DMS53 treated with DMSO at 0.1 percent for 48 hours (cell line): ENCODE measurements around the gene SMAD7.

Experiments used
- DNase-seq: peaks from one replicate; lab custom pipeline; 2025; ENCODE audit not compliant: unreplicated experiment; lab: John Stamatoyannopoulos, UW

SMAD7 gene

GRCh38 chr18:48946329-48946835, 4.4 kb downstream of the SMAD7 start:
- DNase-seq: peak; percentile 92

DNA sequence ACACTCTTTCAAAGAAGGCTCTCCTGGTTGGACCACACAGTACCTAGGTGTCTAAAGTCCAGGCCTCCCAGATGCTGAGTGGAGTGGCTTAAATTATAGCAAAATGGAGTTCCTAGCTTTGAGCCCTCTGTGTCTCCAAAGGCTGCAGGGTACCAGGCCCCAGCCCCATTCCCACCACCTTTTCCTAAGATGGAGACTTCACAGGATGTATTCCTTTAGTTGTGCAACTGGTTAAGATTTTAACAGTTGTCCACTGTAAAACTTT, 4.9 kb downstream of the SMAD7 start:
- no peak for DNase-seq

- DNase-seq: no peak
Measured at GRCh38 chr18:48944634-48945033, 6.1 kb downstream of the SMAD7 start.

- no peak for DNase-seq
Measured at GRCh38 chr18:48943736-48944527, 6.8 kb downstream of the SMAD7 start.

GRCh38 chr18:48943333-48943732, 7.4 kb downstream of the SMAD7 start:
- DNase-seq: no peak

GRCh38 chr18:48942554-48943261, 8.1 kb downstream of the SMAD7 start:
- DNase-seq: peak; percentile 90

GRCh38 chr18:48942086-48942485, 8.7 kb downstream of the SMAD7 start:
- DNase-seq: no peak

DNA sequence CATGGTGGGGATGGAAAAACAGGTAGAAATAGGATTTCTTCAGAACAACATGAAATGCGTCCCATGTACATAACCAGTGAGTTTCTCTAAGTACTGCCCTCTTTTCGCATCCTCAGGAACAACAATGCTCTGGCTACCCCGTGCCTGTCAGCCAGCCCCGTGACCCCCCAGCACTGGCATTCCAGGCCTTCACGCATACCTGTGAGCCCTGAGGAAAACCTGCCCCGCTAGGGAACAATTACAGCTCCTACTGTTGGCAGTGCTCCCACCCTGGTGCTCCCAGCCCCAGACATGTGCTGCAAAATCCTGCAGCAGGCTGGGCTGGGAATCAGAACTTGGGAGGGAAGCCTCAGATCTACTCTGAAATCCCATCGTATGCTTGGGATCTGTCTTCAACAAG, 9.1 kb downstream of the SMAD7 start:
- DNase-seq: no peak

DNA sequence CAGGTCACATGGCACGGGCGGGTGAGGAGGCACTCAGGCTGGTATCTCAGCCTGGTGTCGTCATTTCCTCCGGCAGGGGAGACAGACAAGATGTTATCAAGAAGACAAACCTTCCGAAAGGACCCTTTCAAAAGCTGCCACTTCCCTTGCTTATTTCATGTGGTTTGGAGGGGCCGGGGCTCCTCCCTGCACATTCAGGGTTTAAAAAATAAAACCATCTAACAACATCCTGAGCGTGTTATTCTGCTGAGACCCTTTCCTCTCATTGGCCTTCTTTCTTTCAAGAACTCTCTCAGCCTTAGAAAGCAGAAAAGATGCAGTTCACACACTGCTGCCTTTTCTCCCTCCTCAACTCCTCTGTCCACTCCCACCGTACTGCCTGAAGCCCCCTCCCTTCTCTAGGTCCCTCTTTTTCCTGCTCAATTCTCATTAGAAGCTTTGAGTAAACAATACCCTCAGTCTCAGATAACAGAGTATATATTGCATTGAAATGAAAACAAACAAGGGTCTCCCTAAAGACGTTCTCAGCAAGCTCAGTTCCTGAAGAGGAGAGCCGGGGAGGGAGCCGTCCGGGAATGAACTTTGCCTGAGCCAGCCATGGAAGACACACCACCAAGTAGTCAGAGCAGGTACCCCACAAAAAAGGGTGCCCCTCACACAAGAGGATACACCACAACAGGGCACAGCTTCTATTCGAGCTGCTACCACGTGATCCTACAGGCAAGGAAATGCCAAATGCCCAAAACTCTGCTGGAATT, 9.7 kb downstream of the SMAD7 start:
- DNase-seq: no peak

GRCh38 chr18:48939205-48940097, 11.3 kb downstream of the SMAD7 start:
- DNase-seq: no peak

- DNase-seq: no peak
Measured at GRCh38 chr18:48938827-48939204, 11.9 kb downstream of the SMAD7 start.

- DNase-seq: peak; percentile 53
Measured at GRCh38 chr18:48937869-48938750, 12.7 kb downstream of the SMAD7 start.

DNA sequence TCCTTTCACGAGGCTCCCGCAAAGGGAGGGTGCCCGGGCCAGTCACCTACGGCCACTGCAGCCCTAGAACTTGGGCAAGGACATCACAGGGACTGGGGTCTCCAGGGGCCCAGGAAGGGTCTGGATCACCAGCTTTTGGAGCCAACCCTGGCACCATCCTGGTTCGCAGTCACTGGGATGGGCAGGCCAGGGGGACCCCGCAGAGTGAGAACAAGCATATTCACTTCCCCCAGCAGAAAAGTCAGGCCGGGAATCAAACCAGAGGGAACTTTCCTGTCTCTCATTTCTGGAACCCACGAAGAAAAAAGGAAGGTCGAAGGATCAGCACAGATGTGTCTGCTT, 15.4 kb downstream of the SMAD7 start:
- no peak for DNase-seq

DNA sequence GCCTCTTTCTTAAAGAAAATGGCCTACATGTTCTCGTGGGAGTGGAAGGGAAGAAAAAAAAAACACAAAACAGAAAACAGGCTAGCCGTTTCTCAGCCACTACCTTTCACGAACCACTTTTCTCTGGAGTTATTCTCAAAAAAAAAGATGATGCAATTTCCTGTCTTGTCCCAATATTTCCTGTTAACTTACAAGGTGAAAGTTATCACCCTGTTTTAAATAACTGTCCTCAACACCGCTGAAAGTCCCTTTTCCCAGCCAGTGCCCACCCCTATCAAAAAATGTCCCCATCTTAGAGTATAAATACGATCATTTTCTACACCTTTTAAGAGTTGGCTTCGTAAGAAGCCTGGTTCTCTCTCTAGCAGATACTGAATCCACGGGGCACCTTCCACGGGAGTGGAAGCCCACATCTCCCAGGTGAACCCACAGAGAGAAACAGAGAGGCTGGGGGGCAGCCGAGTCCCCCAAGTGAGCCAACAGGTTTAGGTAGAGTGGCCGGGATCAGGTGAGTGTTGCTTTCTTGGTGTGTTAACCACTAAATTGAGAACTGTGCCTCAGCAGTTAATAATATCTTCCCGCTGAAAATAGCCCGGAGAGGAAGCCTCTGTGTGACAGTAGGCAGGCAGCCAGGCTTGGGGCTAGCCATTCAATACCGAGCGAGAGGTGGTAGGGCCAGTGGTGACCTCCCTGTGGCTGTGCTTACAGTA, 15.9 kb downstream of the SMAD7 start:
- DNase-seq: peak; percentile 64

- no peak for DNase-seq
Measured at GRCh38 chr18:48934415-48934722, 16.4 kb downstream of the SMAD7 start.

- peak; percentile 89 for DNase-seq
Measured at GRCh38 chr18:48933578-48934414, 17.0 kb downstream of the SMAD7 start.

DNA sequence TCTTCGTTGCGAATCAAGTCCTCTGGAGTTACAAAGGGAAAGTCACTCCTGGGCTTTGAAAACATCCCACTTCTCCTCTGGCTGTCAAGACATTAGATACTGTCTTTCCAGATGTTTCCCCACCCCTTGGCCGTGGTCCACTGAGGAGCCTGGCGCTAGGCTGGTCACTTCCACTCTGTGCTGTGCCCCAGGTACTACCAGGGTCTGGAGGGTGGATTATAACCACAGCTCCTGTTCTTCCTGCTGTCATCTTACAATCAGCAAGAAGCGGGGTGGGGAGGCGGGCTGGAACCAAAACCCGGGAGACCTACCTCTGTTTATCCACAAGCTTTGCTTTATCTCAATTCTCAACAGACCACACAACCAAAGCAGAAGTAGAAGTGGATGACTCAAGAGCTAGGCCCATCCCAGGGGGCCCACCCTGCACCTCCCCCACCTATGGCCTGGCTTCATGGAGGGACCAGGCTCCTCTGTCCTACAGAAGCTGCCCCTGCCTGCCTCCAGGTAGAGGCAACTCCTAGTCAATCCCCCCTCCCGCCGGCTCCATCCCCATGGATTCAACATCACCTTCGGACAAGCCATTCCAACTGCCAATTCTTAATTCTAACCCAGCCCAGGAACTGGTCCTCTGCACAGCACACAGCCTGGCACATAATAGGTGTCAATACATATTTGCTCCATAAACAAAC, 17.8 kb downstream of the SMAD7 start:
- no peak for DNase-seq

DNA sequence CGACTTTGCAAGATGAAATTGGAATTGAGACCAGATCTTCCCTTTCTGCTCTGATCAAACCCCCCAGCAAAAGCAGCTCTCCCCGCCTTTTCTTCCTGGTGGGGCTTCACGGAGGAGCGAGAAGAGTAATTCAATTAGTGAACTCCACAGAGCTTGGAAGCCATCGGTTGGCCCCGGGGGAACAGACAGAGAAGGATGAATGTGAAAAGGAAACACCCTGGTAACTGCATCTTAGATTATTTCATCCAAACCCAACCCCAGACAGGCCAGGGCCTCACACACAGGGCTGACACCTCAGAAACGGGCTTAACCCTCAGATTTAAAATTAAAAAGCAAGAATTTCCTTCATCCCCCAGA, 18.3 kb downstream of the SMAD7 start:
- DNase-seq: no peak
